H1 (cell line): Measurements from ENCODE around the gene NMT2. TPM values are rescaled to one million over a fixed set of nuclear protein-coding genes. Genes with fewer than 3 reads are reported as not detected.

ENCODE experiments used
- CTCF ChIA-PET: fragments of 300-600 bp; sonication (Branson Sonifier 250); formaldehyde crosslinking; loops from one replicate; lab custom pipeline; 2021; ENCODE audit not compliant: partially characterized antibody; lab: Charles Lee
- POLR2A ChIA-PET: fragments of 300-600 bp; sonication (Branson Sonifier 250); formaldehyde crosslinking; loops from one replicate; lab custom pipeline; 2021; ENCODE audit warnings: inconsistent platforms; ENCODE audit not compliant: partially characterized antibody; lab: Charles Lee
- DNase-seq, 2 experiments: peaks; one replicate each; pipeline versions ENCODE4 v3.0.0 to v3.0.0-alpha.2; 2010 to 2022; ENCODE audit warnings: low spot score in 2 of 2, low read depth in 1 of 2, mixed read lengths in 1 of 2
- FAIRE-seq: peaks from 2 replicates; lab custom pipeline; 2011; peaks lifted over from hg19 to GRCh38; lab: Jason Lieb, UNC
- H2AFZ ChIP-seq: 2 replicates; pipeline ENCODE4 v1.8.1; 2012; ENCODE audit warnings: low read length, inconsistent platforms
- H2AK5ac ChIP-seq: 2 replicates; pipeline ENCODE4 v1.6.1; 2013; ENCODE audit warnings: low read depth, low read length
- H2BK120ac ChIP-seq: replicated peaks from 2 replicates; pipeline ENCODE3; 2013; ENCODE audit warnings: low read depth, low read length, inconsistent platforms
- H2BK12ac ChIP-seq: 2 replicates; pipeline ENCODE4 v1.6.1; 2013; ENCODE audit warnings: low read depth, low read length
- H2BK15ac ChIP-seq: 2 replicates; pipeline ENCODE4 v1.6.1; 2013; ENCODE audit warnings: low read length
- H2BK20ac ChIP-seq: 2 replicates; pipeline ENCODE4 v1.6.1; 2013; ENCODE audit warnings: low read length
- H2BK5ac ChIP-seq: 2 replicates; pipeline ENCODE4 v1.6.1; 2013; ENCODE audit warnings: low read depth, low read length
- H3K14ac ChIP-seq: 2 replicates; pipeline ENCODE4 v1.6.1; 2013; ENCODE audit warnings: inconsistent platforms; ENCODE audit not compliant: insufficient read length
- H3K18ac ChIP-seq: 2 replicates; pipeline ENCODE4 v1.6.1; 2013; ENCODE audit warnings: low read length; ENCODE audit errors: extremely low read depth
- H3K23ac ChIP-seq: 2 replicates; pipeline ENCODE4 v1.6.1; 2013; ENCODE audit warnings: inconsistent platforms; ENCODE audit not compliant: insufficient read length
- H3K23me2 ChIP-seq: 2 replicates; pipeline ENCODE4 v1.6.1; 2013; ENCODE audit warnings: low read depth, low read length
- H3K27ac ChIP-seq: 2 replicates; pipeline ENCODE4 v1.6.1; 2011; ENCODE audit warnings: low read depth, low read length, inconsistent platforms
- H3K27me3 ChIP-seq, 4 experiments: replicated peaks in 1 of 4; 1 replicate in 1 of 4; 2 replicates in 3 of 4; pipeline versions ENCODE4 v1.6.1 to v1.8.1; 2011 to 2013; ENCODE audit warnings: low read length in 3 of 4, mild to moderate bottlenecking in 3 of 4, inconsistent platforms in 2 of 4, mixed read lengths in 2 of 4, moderate library complexity in 1 of 4; ENCODE audit not compliant: control insufficient read depth in 3 of 4, insufficient read depth in 3 of 4; ENCODE audit errors: extremely low read depth in 1 of 4
- H3K36me3 ChIP-seq, 4 experiments: 2 replicates each; pipeline versions ENCODE4 v1.6.1 to v1.8.1; 2011 to 2013; ENCODE audit warnings: mild to moderate bottlenecking in 4 of 4, low read length in 3 of 4, moderate library complexity in 2 of 4, control low read depth in 1 of 4, inconsistent platforms in 1 of 4; ENCODE audit not compliant: insufficient read depth in 4 of 4, control insufficient read depth in 2 of 4
- H3K4ac ChIP-seq: replicated peaks from 2 replicates; pipeline ENCODE3; 2013; ENCODE audit warnings: low read length, low read depth, mixed read lengths, inconsistent platforms; ENCODE audit not compliant: insufficient read length
- H3K4me1 ChIP-seq, 4 experiments: replicated peaks in 1 of 4; 1 replicate in 1 of 4; 2 replicates in 3 of 4; pipeline versions ENCODE4 v1.6.1 to v1.8.1; 2011 to 2013; ENCODE audit warnings: low read length in 3 of 4, inconsistent platforms in 2 of 4, mixed read lengths in 1 of 4; ENCODE audit not compliant: insufficient read depth in 4 of 4, control insufficient read depth in 3 of 4
- H3K4me2 ChIP-seq, 2 experiments: 2 replicates each; pipeline versions ENCODE4 v1.6.1 to v1.8.1; 2011 to 2013; ENCODE audit warnings: low read depth in 2 of 2, low read length in 2 of 2, control low read depth in 1 of 2, inconsistent platforms in 1 of 2, mild to moderate bottlenecking in 1 of 2; ENCODE audit not compliant: insufficient read depth in 1 of 2
- H3K4me3 ChIP-seq, 4 experiments: fragments of 200-600, 300-600 bp in 1 of 4; sonication (generic), shearing (Covaris generic), sonication (Bioruptor Twin) in 1 of 4; 2 replicates each; pipeline versions ENCODE4 v1.5.1 to v1.8.1; 2011 to 2016; ENCODE audit warnings: low read length in 4 of 4, low read depth in 3 of 4, control low read depth in 2 of 4, inconsistent platforms in 2 of 4, mild to moderate bottlenecking in 2 of 4, mixed read lengths in 1 of 4, moderate library complexity in 1 of 4; ENCODE audit not compliant: insufficient read depth in 2 of 4; ENCODE audit errors: extremely low read depth in 1 of 4
- H3K56ac ChIP-seq: replicated peaks from 2 replicates; pipeline ENCODE3; 2013; ENCODE audit warnings: low read depth, mild to moderate bottlenecking, mixed read lengths, low read length, inconsistent platforms; ENCODE audit not compliant: insufficient read length
- H3K79me1 ChIP-seq: 2 replicates; pipeline ENCODE4 v1.6.1; 2013; ENCODE audit warnings: low read depth, low read length, control low read depth
- H3K79me2 ChIP-seq, 2 experiments: 2 replicates each; pipeline versions ENCODE4 v1.6.1 to v1.8.1; 2012 to 2013; ENCODE audit warnings: low read length in 2 of 2, mild to moderate bottlenecking in 2 of 2, inconsistent platforms in 1 of 2; ENCODE audit not compliant: insufficient read depth in 2 of 2, control insufficient read depth in 1 of 2
- H3K9ac ChIP-seq, 4 experiments: replicated peaks in 1 of 4; 1 replicate in 1 of 4; 2 replicates in 3 of 4; pipeline versions ENCODE4 v1.6.1 to v1.8.1; 2011 to 2013; ENCODE audit warnings: low read depth in 3 of 4, low read length in 3 of 4, control low read depth in 2 of 4, mild to moderate bottlenecking in 2 of 4, moderate library complexity in 2 of 4, inconsistent platforms in 1 of 4; ENCODE audit errors: extremely low read depth in 1 of 4
- H3K9me3 ChIP-seq, 2 experiments: 2 replicates each; pipeline versions ENCODE4 v1.6.1 to v1.8.1; 2012 to 2013; ENCODE audit warnings: mild to moderate bottlenecking in 2 of 2, moderate library complexity in 2 of 2, control low read depth in 1 of 2, inconsistent platforms in 1 of 2, low read depth in 1 of 2, low read length in 1 of 2, mixed read lengths in 1 of 2; ENCODE audit not compliant: insufficient read depth in 2 of 2
- H4K20me1 ChIP-seq, 2 experiments: replicated peaks in 1 of 2; 2 replicates each; pipeline versions ENCODE3 to v1.8.1; 2011 to 2013; ENCODE audit warnings: inconsistent platforms in 2 of 2, low read length in 2 of 2, mild to moderate bottlenecking in 1 of 2; ENCODE audit not compliant: insufficient read depth in 2 of 2, control insufficient read depth in 1 of 2
- H4K5ac ChIP-seq: 2 replicates; pipeline ENCODE4 v1.6.1; 2013; ENCODE audit warnings: low read length, low read depth, mixed read lengths, inconsistent platforms; ENCODE audit not compliant: insufficient read length
- H4K8ac ChIP-seq: 2 replicates; pipeline ENCODE4 v1.8.0; 2013; ENCODE audit warnings: mild to moderate bottlenecking, moderate library complexity, low read length, inconsistent platforms; ENCODE audit not compliant: insufficient read depth; ENCODE audit errors: extremely low read depth
- H4K91ac ChIP-seq: replicated peaks from 2 replicates; pipeline ENCODE3; 2013; ENCODE audit warnings: low read length, mixed read lengths, inconsistent platforms; ENCODE audit not compliant: insufficient read length
- GTF2F1 ChIP-seq: IDR thresholded peaks from 2 replicates; pipeline ENCODE4 v1.6.1; 2012; ENCODE audit warnings: low read depth, low read length, improper control_type of control experiment, borderline replicate concordance
- SP1 ChIP-seq: IDR thresholded peaks from 2 replicates; pipeline ENCODE4 v1.6.1; 2011; ENCODE audit warnings: low read depth, low read length
- WGBS, 2 experiments: shearing (Covaris generic) in 1 of 2; methylation state at CpG; one replicate each; pipeline versions ENCODE4 v1.1.6 to v1.1.7; 2013 to 2015; ENCODE audit warnings: low lambda C conversion rate in 2 of 2, mixed read lengths in 2 of 2, inconsistent platforms in 1 of 2, low coverage in 1 of 2, missing lambda C conversion rate in 1 of 2; ENCODE audit not compliant: insufficient replicate concordance in 2 of 2, insufficient coverage in 1 of 2, insufficient read length in 1 of 2; ENCODE audit errors: extremely low coverage in 1 of 2, missing lambda C conversion rate in 1 of 2; 5-methylcytosine and 5-hydroxymethylcytosine counted together
- polyA plus RNA-seq, 7 experiments: library from polyadenylated mRNA; depleted of rRNA in 3 of 7; stranded (reverse) in 5 of 7; unstranded in 2 of 7; fragments of >200 nt in 5 of 7; fragments of 200-250 nt in 2 of 7; gene quantifications; 1 replicate in 5 of 7; 2 replicates in 1 of 7; 4 replicates in 1 of 7; pipeline versions ENCODE4 v1.2.1 to v1.2.3, GENCODE V29; 2011 to 2013; ENCODE audit warnings: missing spikeins in 2 of 7, mixed read lengths in 2 of 7
- total RNA-seq: library from RNA; stranded (reverse); fragmentation: NEBNext Ultra II Directional; extraction: Animal tissue kit (Norgen Biotek cat#: 25700); gene quantifications from 2 replicates; pipeline ENCODE4 v1.2.1, GENCODE V29; 2021

Gene NMT2
- total and polyA plus RNA-seq, 2 of the 8 experiments (the other 6 are each of a cell fraction or from before 2014, with no cell fraction given): 4.4 to 15.4 TPM

GRCh38 chr10:15172306-15172840 lies 3.9 kb upstream of the NMT2 start:
- no peak for FAIRE-seq
- Histone ChIP-seq H4K5ac (no peak overlapping the region), H3K14ac (no peak overlapping the region), H3K27me3 (no peaks in the 10 kb centered on the region; a peak in 2 of 7 replicates), H3K79me2 (no peaks in the 10 kb centered on the region), H3K27ac (no peak overlapping the region), H2BK20ac (no peak overlapping the region), H3K4me3 (no peak overlapping the region), H3K4me1 (peaks cover 0 to 2% (median under 1%) of the 10 kb centered on the region in 4 experiments; a peak in 2 of 7 replicates), H3K56ac (no peak overlapping the region), H2AFZ (no peak overlapping the region), H3K9ac (no peak overlapping the region), H3K23ac (no peak overlapping the region), H2BK5ac (no peak overlapping the region), H2BK12ac (no peak overlapping the region), H3K18ac (no peak overlapping the region), H3K4ac (no peak overlapping the region), H3K79me1 (no peaks in the 10 kb centered on the region), H4K20me1 (no peaks in the 10 kb centered on the region), H2BK120ac (no peak overlapping the region), H3K36me3 (no peaks in the 10 kb centered on the region), H3K9me3 (no peaks in the 10 kb centered on the region), H2AK5ac (no peak overlapping the region), H3K23me2 (peaks cover 4% of the 10 kb centered on the region; the same call in 1 of the 2 replicates), H2BK15ac (no peak overlapping the region), H3K4me2 (no peak overlapping the region), H4K8ac (no peak overlapping the region), H4K91ac (no peak overlapping the region)
- DNase-seq: no peak
- no peak for TF ChIP-seq GTF2F1
- TF ChIP-seq SP1: no peak
- ChIA-PET POLR2A (no interaction called here), CTCF (interaction anchor here (0.6 to 2.4 kb wide), 2 partner anchors 9 to 26 kb away, joined by 3 to 11 read pairs; no protein-coding TSS in a partner anchor)
- WGBS, 2 experiments: 87% methylated on average over 7 of the region's 7 CpGs; no CpG with 5 or more reads in 1 of the 2 experiments
